Smooth muscle cell (in vitro differentiated cells): ENCODE data around the gene TRAPPC2. TPM values are rescaled to one million over a fixed set of nuclear protein-coding genes. Genes with fewer than 3 reads are reported as not detected.
"Not testable (repeated sequence)": the region's sequence is repeated elsewhere in the genome, so short reads cannot be mapped to it uniquely, and the experiment has no call there.

Source experiments
- DNase-seq: peaks from one replicate; lab custom pipeline; 2025; ENCODE audit not compliant: unreplicated experiment; lab: John Stamatoyannopoulos, UW
- H2AFZ ChIP-seq: fragments of 200-600 bp; sonication (generic); 2 replicates; pipeline ENCODE4 v1.6.0; 2016; ENCODE audit warnings: antibody characterized with exemption, low read depth, mild to moderate bottlenecking
- H3F3A ChIP-seq: fragments of 200-600 bp; sonication (generic); 2 replicates; pipeline ENCODE4 v1.6.0; 2017; ENCODE audit warnings: antibody characterized with exemption, low read depth
- H3K27ac ChIP-seq: fragments of 200-600 bp; sonication (generic); 2 replicates; pipeline ENCODE4 v1.5.1; 2016; ENCODE audit warnings: low read depth, mild to moderate bottlenecking
- H3K27me3 ChIP-seq: fragments of 200-600 bp; sonication (generic); 2 replicates; pipeline ENCODE4 v1.6.1; 2016; ENCODE audit warnings: low read depth, mild to moderate bottlenecking
- H3K36me3 ChIP-seq: fragments of 200-600 bp; sonication (generic); 2 replicates; pipeline ENCODE4 v1.5.1; 2016; ENCODE audit warnings: low read depth
- H3K4me1 ChIP-seq: fragments of 200-600 bp; sonication (generic); 2 replicates; pipeline ENCODE4 v1.5.1; 2016; ENCODE audit warnings: low read depth
- H3K4me2 ChIP-seq: fragments of 200-600 bp; sonication (generic); 2 replicates; pipeline ENCODE4 v1.6.0; 2016; ENCODE audit warnings: mild to moderate bottlenecking
- H3K4me3 ChIP-seq: fragments of 200-600 bp; sonication (generic); 2 replicates; pipeline ENCODE4 v1.5.1; 2016; ENCODE audit warnings: mild to moderate bottlenecking
- H3K79me2 ChIP-seq: fragments of 200-600 bp; sonication (generic); 2 replicates; pipeline ENCODE4 v1.6.0; 2016; ENCODE audit warnings: low read depth, mild to moderate bottlenecking
- H3K9ac ChIP-seq: fragments of 200-600 bp; sonication (generic); 2 replicates; pipeline ENCODE4 v1.6.0; 2016; ENCODE audit warnings: low read depth
- H3K9me3 ChIP-seq: fragments of 200-600 bp; sonication (generic); replicated peaks from 2 replicates; pipeline ENCODE4 v1.5.1; 2016; ENCODE audit warnings: low read depth
- H4K20me1 ChIP-seq: fragments of 200-600 bp; sonication (generic); 2 replicates; pipeline ENCODE4 v1.6.0; 2016; ENCODE audit warnings: low read depth
- WGBS: methylation state at CpG from one replicate; pipeline ENCODE4 v1.1.7; 2016; ENCODE audit warnings: low lambda C conversion rate; 5-methylcytosine and 5-hydroxymethylcytosine counted together
- polyA plus RNA-seq: library from polyadenylated mRNA; unstranded; fragments of >200 nt; fragmentation: Nextera tagmentation; extraction: Ambion mirVana; gene quantifications from 2 replicates; pipeline ENCODE4 v1.2.1, GENCODE V29; 2016
- total RNA-seq: library from RNA; depleted of rRNA; stranded (reverse); fragments of >200 nt; gene quantifications from 2 replicates; pipeline ENCODE4 v1.2.3, GENCODE V29; 2014
- TF ChIP-seq, protein P1 (sequence below): fragments of 200-600 bp; sonication (generic); IDR thresholded peaks from 2 replicates; pipeline ENCODE4 v1.5.1; 2017; ENCODE audit warnings: borderline replicate concordance, mild to moderate bottlenecking, antibody characterized with exemption; ENCODE audit not compliant: insufficient read depth, poor library complexity, severe bottlenecking

The TRAPPC2 gene
- total and polyA plus RNA-seq, 2 experiments from 2014 or later, result 6.1 to 9.5 TPM

- Histone ChIP-seq H3K9ac (no peak overlapping the region), H4K20me1 (peaks cover 2% of the 10 kb centered on the region), H3F3A (no peaks in the 10 kb centered on the region), H3K4me2 (no peak overlapping the region), H3K79me2 (peaks cover 10% of the 10 kb centered on the region), H3K4me3 (no peak overlapping the region), H3K27ac (no peak overlapping the region), H3K36me3 (no peaks in the 10 kb centered on the region), H3K27me3 (no peaks in the 10 kb centered on the region), H3K4me1 (no peaks in the 10 kb centered on the region), H3K9me3 (no peaks in the 10 kb centered on the region), H2AFZ (no peak overlapping the region)
- DNase-seq, result no peak
- WGBS, result 46% methylated on average over 3 of the region's 3 CpGs
- TF ChIP-seq, protein P1, sequence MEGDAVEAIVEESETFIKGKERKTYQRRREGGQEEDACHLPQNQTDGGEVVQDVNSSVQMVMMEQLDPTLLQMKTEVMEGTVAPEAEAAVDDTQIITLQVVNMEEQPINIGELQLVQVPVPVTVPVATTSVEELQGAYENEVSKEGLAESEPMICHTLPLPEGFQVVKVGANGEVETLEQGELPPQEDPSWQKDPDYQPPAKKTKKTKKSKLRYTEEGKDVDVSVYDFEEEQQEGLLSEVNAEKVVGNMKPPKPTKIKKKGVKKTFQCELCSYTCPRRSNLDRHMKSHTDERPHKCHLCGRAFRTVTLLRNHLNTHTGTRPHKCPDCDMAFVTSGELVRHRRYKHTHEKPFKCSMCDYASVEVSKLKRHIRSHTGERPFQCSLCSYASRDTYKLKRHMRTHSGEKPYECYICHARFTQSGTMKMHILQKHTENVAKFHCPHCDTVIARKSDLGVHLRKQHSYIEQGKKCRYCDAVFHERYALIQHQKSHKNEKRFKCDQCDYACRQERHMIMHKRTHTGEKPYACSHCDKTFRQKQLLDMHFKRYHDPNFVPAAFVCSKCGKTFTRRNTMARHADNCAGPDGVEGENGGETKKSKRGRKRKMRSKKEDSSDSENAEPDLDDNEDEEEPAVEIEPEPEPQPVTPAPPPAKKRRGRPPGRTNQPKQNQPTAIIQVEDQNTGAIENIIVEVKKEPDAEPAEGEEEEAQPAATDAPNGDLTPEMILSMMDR, result no peak
Measured at GRCh38 chrX:13685126-13685763, 49.2 kb downstream of the TRAPPC2 start.

DNA sequence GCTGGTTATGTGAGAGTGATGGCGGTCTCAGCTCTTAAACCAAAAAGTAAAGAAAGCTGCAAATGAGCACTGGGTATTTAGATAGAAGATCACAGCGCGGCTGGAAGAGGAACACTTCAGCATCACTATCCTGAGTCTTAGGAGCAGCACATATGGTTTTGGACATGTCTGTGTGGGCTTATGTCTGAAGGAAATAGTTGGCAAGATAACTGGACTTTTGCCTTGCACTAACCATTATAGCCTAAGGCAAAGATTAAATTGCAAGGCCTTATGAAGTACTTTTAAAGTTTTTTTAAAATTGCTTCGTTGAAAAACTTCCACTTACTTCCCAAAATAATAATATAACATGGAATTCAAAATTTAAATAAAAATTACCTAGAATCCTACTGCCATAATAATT, 50.1 kb downstream of the TRAPPC2 start:
- Histone ChIP-seq H3K4me2 (no peak overlapping the region), H3K27ac (no peak overlapping the region), H2AFZ (no peak overlapping the region), H3K4me1 (no peaks in the 10 kb centered on the region), H3K9ac (no peak overlapping the region), H3K4me3 (no peak overlapping the region), H4K20me1 (no peaks in the 10 kb centered on the region), H3K36me3 (no peaks in the 10 kb centered on the region), H3F3A (no peaks in the 10 kb centered on the region), H3K9me3 (no peaks in the 10 kb centered on the region), H3K79me2 (peaks cover 1% of the 10 kb centered on the region), H3K27me3 (no peaks in the 10 kb centered on the region)
- TF ChIP-seq, protein P1, result no peak
- no peak for DNase-seq
- WGBS, result 63% methylated on average over 4 of the region's 4 CpGs

DNA sequence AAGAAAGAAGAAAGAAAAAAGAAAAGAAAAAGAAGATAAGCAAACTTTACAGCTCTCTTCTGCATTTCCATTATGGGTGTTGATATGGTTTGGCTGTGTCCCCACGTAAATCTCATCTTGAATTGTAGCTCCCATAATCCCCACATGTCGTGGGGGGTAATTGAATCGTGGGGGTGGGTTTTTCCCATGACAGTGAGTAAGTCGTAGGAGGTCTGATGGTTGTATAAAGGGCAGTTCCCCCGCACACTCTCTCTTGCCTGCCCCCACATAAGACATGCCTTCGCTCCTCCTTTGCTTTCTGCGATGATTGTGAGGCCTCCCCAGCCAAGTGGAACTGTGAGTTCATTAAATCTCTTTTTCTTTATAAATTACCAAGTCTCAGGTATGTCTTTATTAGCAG, 52.8 kb downstream of the TRAPPC2 start:
- no peaks in the 10 kb centered on the region for H4K20me1 ChIP-seq
- no peak overlapping the region for H3K4me2 ChIP-seq
- WGBS, result 76% methylated on average over 7 of the region's 7 CpGs
- H3F3A ChIP-seq, result no peaks in the 10 kb centered on the region
- no peak overlapping the region for H2AFZ ChIP-seq
- no peak overlapping the region for H3K27ac ChIP-seq
- no peak overlapping the region for H3K9ac ChIP-seq
- no peaks in the 10 kb centered on the region for H3K9me3 ChIP-seq
- no peaks in the 10 kb centered on the region for H3K79me2 ChIP-seq
- no peaks in the 10 kb centered on the region for H3K4me1 ChIP-seq
- TF ChIP-seq, protein P1, result no peak
- H3K36me3 ChIP-seq, result no peaks in the 10 kb centered on the region
- no peak for DNase-seq
- H3K27me3 ChIP-seq, result no peaks in the 10 kb centered on the region
- H3K4me3 ChIP-seq, result no peak overlapping the region

GRCh38 chrX:13679700-13680099, 54.7 kb downstream of the TRAPPC2 start:
- WGBS, result 88% methylated on average over 3 of the region's 4 CpGs
- not testable (repeated sequence) for H3K27me3 ChIP-seq, H4K20me1 ChIP-seq, H3K9ac ChIP-seq, H3K4me2 ChIP-seq, H3F3A ChIP-seq, DNase-seq, H3K4me3 ChIP-seq, H3K9me3 ChIP-seq, H3K27ac ChIP-seq, H2AFZ ChIP-seq, H3K36me3 ChIP-seq, H3K4me1 ChIP-seq, H3K79me2 ChIP-seq
